OCI-LY3 (cell line): ENCODE data around the gene TUBB.

ENCODE experiments used
- H2AFZ ChIP-seq: fragments of 200-600, 300-600 bp; shearing (Covaris generic); 2 replicates; pipeline ENCODE4 v1.6.0; 2014; ENCODE audit warnings: antibody characterized with exemption, low read depth, low read length
- H3K27ac ChIP-seq: fragments of 200-600, 300-600 bp; sonication (generic); 2 replicates; pipeline ENCODE4 v1.5.1; 2014; ENCODE audit warnings: mild to moderate bottlenecking, low read length, moderate library complexity, mixed read lengths
- H3K27me3 ChIP-seq: fragments of 200-600, 300-600 bp; sonication (generic); 2 replicates; pipeline ENCODE4 v1.6.1; 2014; ENCODE audit warnings: low read depth, low read length, mixed read lengths
- H3K36me3 ChIP-seq: fragments of 200-600, 300-600 bp; sonication (generic); replicated peaks from 2 replicates; pipeline ENCODE3; 2014; ENCODE audit warnings: low read depth, low read length, mixed read lengths
- H3K4me1 ChIP-seq: fragments of 300-600, 200-600 bp; sonication (generic); 2 replicates; pipeline ENCODE4 v1.6.1; 2014; ENCODE audit warnings: low read length, mixed read lengths
- H3K4me2 ChIP-seq: fragments of 200-600, 300-600 bp; sonication (generic); 2 replicates; pipeline ENCODE4 v1.6.1; 2014; ENCODE audit warnings: low read length, mixed read lengths
- H3K4me3 ChIP-seq: fragments of 300-600, 200-600 bp; sonication (generic); 2 replicates; pipeline ENCODE4 v1.5.1; 2014; ENCODE audit warnings: antibody characterized with exemption, mild to moderate bottlenecking, low read length, moderate library complexity
- H3K79me2 ChIP-seq: fragments of 300-600, 200-600 bp; shearing (Covaris generic); 2 replicates; pipeline ENCODE4 v1.6.1; 2014; ENCODE audit warnings: mild to moderate bottlenecking, low read length, mixed read lengths
- H3K9ac ChIP-seq: fragments of 300-600, 200-600 bp; shearing (Covaris generic); 2 replicates; pipeline ENCODE4 v1.6.0; 2014; ENCODE audit warnings: mild to moderate bottlenecking, low read length, moderate library complexity
- H3K9me3 ChIP-seq: fragments of 200-600, 300-600 bp; shearing (Covaris generic); 2 replicates; pipeline ENCODE4 v1.6.1; 2014; ENCODE audit warnings: low read length, mixed read lengths; ENCODE audit not compliant: insufficient read depth
- H4K20me1 ChIP-seq: fragments of 200-600, 300-600 bp; sonication (generic); 2 replicates; pipeline ENCODE4 v1.6.1; 2016; ENCODE audit warnings: low read length, mixed read lengths; ENCODE audit not compliant: insufficient read depth
- EZH2phosphoT487 ChIP-seq: fragments of 200-600 bp; shearing (Covaris generic); IDR thresholded peaks from 2 replicates; pipeline ENCODE4 v1.6.1; 2018; ENCODE audit warnings: antibody characterized with exemption, mixed run types, low read depth
- TF ChIP-seq, protein P1 (sequence below): fragments of 200-600, 300-600 bp; sonication (generic); IDR thresholded peaks from 2 replicates; pipeline ENCODE4 v1.5.1; 2014; ENCODE audit warnings: antibody characterized with exemption, low read length, low read depth

Gene TUBB

DNA sequence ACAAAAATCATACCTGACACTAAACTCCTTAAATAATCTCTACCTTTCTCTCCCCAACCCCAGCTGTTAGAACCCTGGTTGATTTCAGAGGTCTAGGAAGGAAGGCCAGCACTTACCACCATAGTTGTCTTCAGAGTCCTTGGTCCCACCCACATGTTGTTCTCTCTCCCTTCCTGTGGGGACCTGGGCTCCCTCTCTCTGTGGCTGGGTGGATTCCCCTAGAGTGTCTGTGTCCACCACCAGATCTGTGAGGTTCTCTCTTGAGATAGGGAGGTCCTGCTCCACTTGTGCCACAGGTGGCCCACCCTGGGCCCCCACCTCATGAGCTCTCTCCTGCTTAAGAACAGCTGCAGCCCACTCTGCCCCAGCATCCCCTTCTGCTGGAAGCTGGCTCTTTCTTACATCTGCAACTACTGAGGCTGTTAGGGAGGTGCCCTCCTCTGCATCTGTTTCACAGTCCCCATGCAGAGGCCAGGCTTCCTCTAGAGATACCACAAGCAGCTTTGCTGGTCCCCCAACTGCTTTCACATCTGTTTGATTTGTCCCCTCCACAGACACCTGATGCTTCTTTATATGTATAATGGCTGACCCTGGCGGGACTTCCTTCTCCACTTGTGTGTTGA is 8.3 kb upstream of the TUBB start:
- no peaks in the 10 kb centered on the region for H3K36me3 ChIP-seq
- TF ChIP-seq EZH2phosphoT487: no peak
- TF ChIP-seq, protein P1, sequence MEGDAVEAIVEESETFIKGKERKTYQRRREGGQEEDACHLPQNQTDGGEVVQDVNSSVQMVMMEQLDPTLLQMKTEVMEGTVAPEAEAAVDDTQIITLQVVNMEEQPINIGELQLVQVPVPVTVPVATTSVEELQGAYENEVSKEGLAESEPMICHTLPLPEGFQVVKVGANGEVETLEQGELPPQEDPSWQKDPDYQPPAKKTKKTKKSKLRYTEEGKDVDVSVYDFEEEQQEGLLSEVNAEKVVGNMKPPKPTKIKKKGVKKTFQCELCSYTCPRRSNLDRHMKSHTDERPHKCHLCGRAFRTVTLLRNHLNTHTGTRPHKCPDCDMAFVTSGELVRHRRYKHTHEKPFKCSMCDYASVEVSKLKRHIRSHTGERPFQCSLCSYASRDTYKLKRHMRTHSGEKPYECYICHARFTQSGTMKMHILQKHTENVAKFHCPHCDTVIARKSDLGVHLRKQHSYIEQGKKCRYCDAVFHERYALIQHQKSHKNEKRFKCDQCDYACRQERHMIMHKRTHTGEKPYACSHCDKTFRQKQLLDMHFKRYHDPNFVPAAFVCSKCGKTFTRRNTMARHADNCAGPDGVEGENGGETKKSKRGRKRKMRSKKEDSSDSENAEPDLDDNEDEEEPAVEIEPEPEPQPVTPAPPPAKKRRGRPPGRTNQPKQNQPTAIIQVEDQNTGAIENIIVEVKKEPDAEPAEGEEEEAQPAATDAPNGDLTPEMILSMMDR: no peak
- peaks cover 12% of the 10 kb centered on the region for H3K4me1 ChIP-seq
- no peak overlapping the region for H3K9ac ChIP-seq
- H3K27ac ChIP-seq: no peak overlapping the region
- peaks cover 5% of the 10 kb centered on the region for H3K79me2 ChIP-seq
- no peaks in the 10 kb centered on the region for H4K20me1 ChIP-seq
- no peak overlapping the region for H2AFZ ChIP-seq
- H3K4me2 ChIP-seq: no peak overlapping the region
- H3K27me3 ChIP-seq: no peaks in the 10 kb centered on the region
- H3K4me3 ChIP-seq: no peak overlapping the region
- no peaks in the 10 kb centered on the region for H3K9me3 ChIP-seq

DNA sequence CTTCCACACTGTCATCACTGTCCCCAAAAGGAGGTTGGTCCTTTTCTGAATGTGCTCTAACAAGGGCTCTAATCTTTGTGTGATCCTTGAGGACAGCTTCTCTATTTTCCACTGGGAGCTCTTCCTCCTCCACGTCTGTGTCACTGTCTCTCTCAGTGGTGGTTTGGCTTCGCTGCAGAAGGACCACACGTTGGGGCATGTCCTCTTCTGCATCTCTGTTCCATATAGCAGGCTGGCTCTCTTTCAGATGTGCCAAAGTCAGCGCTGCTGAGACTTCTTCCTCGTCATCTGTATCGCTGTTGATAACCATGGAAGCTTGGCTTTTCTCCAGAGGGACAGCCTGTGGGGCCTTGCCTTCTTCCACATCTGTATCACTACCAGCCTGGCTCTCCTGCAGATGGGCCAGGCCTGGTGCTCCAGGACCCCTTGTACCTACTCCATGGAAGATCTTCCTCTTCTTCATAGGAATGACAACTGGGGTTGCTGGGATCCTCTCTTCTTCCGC is 7.7 kb upstream of the TUBB start:
- H3K4me3 ChIP-seq: no peak overlapping the region
- no peaks in the 10 kb centered on the region for H3K9me3 ChIP-seq
- H4K20me1 ChIP-seq: no peaks in the 10 kb centered on the region
- H3K79me2 ChIP-seq: peaks cover 5% of the 10 kb centered on the region
- TF ChIP-seq, protein P1: no peak
- TF ChIP-seq EZH2phosphoT487: no peak
- H2AFZ ChIP-seq: no peak overlapping the region
- H3K4me2 ChIP-seq: no peak overlapping the region
- no peaks in the 10 kb centered on the region for H3K27me3 ChIP-seq
- no peak overlapping the region for H3K9ac ChIP-seq
- H3K27ac ChIP-seq: no peak overlapping the region
- H3K4me1 ChIP-seq: peaks cover 12% of the 10 kb centered on the region
- no peaks in the 10 kb centered on the region for H3K36me3 ChIP-seq

DNA sequence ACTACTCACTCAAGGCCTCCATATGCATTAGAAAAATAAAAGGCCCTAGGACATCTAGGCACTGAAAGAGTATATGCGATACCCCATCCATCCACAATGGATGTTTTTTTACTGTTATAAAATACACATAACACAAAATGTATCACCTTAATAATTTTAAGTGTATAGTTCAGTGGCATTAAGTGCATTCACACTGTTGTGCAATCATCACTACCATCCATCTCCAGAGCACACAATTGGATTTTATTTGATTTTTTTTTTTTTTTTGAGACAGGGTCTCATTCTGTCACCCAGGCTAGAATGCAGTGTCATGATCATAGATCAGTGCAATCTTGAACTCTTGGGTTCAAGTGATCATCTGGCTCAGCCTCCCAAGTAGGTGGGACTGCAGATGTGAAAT is 5.9 kb upstream of the TUBB start:
- no peak overlapping the region for H3K4me3 ChIP-seq
- H3K36me3 ChIP-seq: no peaks in the 10 kb centered on the region
- no peak overlapping the region for H2AFZ ChIP-seq
- H3K79me2 ChIP-seq: peaks cover 18% of the 10 kb centered on the region
- no peaks in the 10 kb centered on the region for H3K9me3 ChIP-seq
- H3K27ac ChIP-seq: no peak overlapping the region
- TF ChIP-seq, protein P1: no peak
- TF ChIP-seq EZH2phosphoT487: no peak
- no peak overlapping the region for H3K9ac ChIP-seq
- H4K20me1 ChIP-seq: no peaks in the 10 kb centered on the region
- H3K4me2 ChIP-seq: no peak overlapping the region
- H3K4me1 ChIP-seq: peaks cover 24% of the 10 kb centered on the region
- no peaks in the 10 kb centered on the region for H3K27me3 ChIP-seq

DNA sequence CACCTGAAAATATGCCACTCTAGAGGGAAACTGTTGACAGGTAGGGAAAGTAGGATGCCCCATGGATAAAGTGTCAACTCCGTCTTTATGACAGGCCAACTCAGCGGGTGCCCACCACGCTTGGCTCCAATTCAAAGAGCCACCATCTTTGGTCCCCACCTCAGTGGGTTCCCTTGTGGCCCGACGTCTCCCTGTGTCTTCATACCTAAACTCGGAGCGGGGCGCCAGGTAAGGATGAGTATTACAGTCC is 3.3 kb upstream of the TUBB start:
- H3K9ac ChIP-seq: peak overlapping the region; percentile 98

More for the DNA sequence above, 3.3 kb upstream of the TUBB start:
- H3K27me3 ChIP-seq: no peaks in the 10 kb centered on the region
- H2AFZ ChIP-seq: no peak overlapping the region
- peak overlapping the region; percentile 87 for H3K27ac ChIP-seq
- peaks cover 4% of the 10 kb centered on the region for H4K20me1 ChIP-seq
- H3K9me3 ChIP-seq: no peaks in the 10 kb centered on the region
- TF ChIP-seq, protein P1: no peak
- no peak for TF ChIP-seq EZH2phosphoT487
- H3K79me2 ChIP-seq: peaks cover 42% of the 10 kb centered on the region
- H3K4me3 ChIP-seq: peak overlapping the region; percentile 93
- peak overlapping the region; percentile 97 for H3K4me2 ChIP-seq
- peaks cover 13% of the 10 kb centered on the region for H3K36me3 ChIP-seq
- H3K4me1 ChIP-seq: peaks cover 24% of the 10 kb centered on the region
